GM21723 (cell line): ENCODE results near the gene NFATC1.

Source experiments
- ATAC-seq: cut with Tn5 transposase; IDR thresholded peaks from one replicate; pipeline ENCODE4 v1.9.1; 2021; ENCODE audit warnings: mild to moderate bottlenecking, moderate library complexity; ENCODE audit not compliant: unreplicated experiment

Gene NFATC1

DNA sequence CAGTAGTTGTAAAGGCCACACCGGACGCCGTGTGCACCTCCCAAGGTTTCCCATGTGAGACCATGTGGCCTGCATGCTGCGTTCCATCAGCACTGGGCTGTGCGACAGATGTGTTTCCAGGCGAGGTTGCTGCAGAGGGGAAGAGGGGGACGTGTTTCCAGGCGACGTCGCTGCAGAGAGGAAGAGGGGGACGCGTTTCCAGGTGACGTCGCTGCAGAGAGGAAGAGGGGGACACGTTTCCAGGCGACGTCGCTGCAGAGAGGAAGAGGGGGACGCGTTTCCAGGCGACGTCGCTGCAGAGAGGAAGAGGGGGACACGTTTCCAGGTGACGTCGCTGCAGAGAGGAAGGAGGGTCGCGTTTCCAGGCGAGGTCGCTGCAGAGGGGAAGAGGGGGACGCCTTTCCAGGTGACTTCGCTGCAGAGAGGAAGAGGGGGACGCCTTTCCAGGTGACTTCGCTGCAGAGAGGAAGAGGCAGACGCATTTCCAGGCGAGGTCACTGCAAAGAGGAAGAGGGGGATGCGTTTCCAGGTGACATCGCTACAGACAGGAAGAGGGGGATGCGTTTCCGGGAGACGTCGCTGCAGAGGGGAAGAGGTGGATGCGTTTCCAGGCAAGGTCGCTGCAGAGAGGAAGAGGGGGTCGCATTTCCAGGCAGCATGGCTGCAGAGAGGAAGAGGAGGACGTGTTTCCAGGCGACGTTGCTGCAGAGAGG, 24.5 kb downstream of the NFATC1 start:
- ATAC-seq = no peak

GRCh38 chr18:79421275-79421857, 25.6 kb downstream of the NFATC1 start:
- no peak for ATAC-seq

DNA sequence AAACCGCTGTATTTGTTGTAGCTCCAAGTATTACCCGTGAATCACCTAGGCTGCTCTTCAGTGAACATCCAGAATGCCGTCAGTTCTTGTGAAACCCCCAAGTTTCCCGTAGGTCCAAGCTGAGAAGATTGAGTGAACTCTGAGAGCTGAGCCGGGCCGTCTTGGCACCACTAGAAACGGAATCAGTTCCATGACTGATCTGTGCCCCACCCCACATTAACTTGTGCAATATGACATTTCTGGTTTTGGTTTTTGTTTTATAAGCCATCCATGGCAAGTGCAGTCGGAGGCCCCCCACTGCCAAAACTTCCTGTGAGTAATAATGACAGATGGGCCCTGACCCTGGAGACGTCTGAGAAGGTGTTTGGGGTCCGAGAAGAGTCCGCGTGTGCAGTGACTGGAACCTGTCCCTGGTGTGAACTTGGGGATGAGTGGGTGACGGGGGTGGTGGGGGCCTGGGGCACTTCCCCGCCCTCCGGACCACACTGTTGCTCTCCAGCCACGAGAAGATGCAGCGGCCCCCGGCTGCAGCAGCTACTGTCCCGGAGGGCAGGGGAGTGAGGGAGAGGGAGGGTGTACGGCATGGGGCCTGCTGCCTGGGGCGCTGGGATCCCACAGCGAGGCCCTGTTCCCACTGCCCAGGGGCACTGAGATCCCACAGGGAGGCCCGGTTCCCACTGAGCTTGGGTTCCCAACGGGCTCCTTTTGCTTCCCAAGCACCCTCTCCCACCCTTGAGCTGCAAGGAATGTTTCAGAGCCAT, 26.5 kb downstream of the NFATC1 start:
- peak; percentile 91 for ATAC-seq

GRCh38 chr18:79422783-79423165, 27.0 kb downstream of the NFATC1 start:
- ATAC-seq = no peak

- ATAC-seq = no peak
Measured at GRCh38 chr18:79423211-79424007, 27.7 kb downstream of the NFATC1 start.

- no peak for ATAC-seq
Measured at GRCh38 chr18:79424008-79424565, 28.4 kb downstream of the NFATC1 start.

- ATAC-seq = no peak
Measured at GRCh38 chr18:79424880-79425568, 29.3 kb downstream of the NFATC1 start.

- no peak for ATAC-seq
Measured at GRCh38 chr18:79425569-79425886, 29.8 kb downstream of the NFATC1 start.

GRCh38 chr18:79426376-79427300, 30.9 kb downstream of the NFATC1 start:
- ATAC-seq = no peak

- no peak for ATAC-seq
Measured at GRCh38 chr18:79427368-79428225, 31.9 kb downstream of the NFATC1 start.

DNA sequence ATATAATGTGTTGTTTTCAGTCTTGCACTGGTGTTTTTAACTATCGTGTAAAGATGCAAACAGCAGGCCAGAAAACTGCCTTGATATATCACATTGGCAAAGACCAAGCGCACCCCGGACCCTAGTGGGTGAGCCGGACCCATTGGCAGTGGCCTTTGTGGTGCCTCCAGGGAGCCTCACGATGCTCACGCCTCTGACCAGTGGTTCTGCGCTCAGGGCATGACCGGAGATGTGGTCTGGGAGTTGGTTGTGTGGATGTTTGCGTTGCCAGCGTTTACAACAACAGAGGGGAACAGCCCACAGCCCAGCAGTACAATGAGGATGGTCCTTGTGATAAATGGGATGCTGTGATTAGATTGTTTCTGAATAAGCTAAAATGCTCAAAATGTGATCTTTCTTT, 32.6 kb downstream of the NFATC1 start:
- ATAC-seq = no peak

- no peak for ATAC-seq
Measured at GRCh38 chr18:79429381-79429780, 33.7 kb downstream of the NFATC1 start.

DNA sequence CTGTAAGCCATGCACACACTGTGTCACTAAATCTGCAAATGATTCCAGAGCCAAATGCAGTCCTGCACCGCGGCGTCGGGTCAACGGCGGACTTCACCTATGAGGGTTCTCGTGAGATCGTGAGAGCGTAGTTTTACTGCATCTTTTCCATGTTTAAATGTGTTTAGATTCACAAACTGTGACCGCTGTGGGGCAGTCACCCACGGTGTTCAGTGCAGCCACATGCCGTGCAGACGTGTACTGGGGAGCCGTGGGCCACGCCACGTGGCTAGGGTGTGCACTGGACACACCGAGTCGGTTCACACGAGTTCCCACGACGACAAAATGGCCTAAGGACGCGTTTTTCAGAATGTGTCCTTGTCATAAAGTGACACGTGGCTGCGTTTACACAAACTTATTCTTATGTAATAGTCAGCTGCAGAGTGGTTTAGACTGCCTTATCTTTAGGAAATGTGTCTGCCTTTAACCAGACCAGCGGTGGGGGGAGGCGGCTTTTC, 34.1 kb downstream of the NFATC1 start:
- ATAC-seq = no peak

- no peak for ATAC-seq
Measured at GRCh38 chr18:79432376-79433120, 36.8 kb downstream of the NFATC1 start.

GRCh38 chr18:79433431-79433830, 37.7 kb downstream of the NFATC1 start:
- no peak for ATAC-seq

GRCh38 chr18:79434607-79435401, 39.1 kb downstream of the NFATC1 start:
- no peak for ATAC-seq
